ENCODE results near the gene DEAF1. TPM values are rescaled to one million over a fixed set of nuclear protein-coding genes. Genes with fewer than 3 reads are reported as not detected.

Gene DEAF1
- total RNA-seq, 1 donor from 2014 or later, result 36.9 TPM

DNA sequence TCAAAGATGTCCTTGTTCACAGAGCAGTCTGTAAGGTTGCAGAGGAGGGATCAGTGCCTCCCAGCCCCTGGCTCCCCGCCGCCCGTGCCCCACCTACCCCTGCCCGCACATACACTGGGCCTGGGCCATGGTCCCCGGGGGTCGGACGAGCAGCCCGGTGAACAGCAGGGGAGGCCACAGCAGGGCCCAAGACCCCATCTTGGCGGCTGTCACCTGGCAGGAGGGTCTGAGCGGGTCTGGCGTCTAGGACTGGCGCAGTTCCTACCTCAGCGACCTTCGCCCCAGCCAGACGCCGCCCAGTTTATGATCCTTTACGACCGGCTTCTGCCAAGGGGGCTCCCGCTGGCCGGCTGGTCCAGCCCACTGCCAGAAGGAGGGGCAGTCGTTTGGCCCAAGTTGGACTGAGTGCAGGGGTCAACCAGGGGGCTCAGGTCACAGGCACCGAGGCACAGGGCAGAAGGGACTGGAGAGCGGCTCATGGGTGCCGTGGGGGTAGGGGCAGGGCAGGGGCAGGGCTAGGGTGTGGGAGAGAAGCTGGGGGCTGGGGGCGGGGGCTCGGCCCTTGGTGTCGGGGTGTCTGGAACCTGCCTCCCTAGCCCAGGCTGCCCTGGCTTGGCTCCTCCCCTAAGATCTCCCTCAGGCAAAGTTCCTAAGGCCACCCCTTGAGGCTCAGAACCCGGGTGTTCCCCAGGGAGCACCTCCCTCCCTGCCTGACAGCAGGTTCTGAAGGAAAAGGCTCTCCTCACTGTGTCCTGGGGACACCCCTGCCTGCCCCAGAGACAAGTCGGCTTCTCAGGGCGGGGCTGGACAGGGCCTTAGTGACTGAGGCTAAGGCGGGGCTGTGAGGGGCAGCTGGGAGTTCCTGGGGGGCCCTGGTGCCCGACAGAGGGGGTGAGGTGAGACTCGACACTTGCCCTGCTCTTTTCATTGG is 70.1 kb downstream of the DEAF1 start, which contains the start of gene CDHR5:
CDHR5 (minus strand) TSS at position 251 of the 931 bp plus-strand sequence; CDS start at position 198, 53 bp downstream.
- no peak for DNase-seq (ENCODE audit: low spot score)

DNA sequence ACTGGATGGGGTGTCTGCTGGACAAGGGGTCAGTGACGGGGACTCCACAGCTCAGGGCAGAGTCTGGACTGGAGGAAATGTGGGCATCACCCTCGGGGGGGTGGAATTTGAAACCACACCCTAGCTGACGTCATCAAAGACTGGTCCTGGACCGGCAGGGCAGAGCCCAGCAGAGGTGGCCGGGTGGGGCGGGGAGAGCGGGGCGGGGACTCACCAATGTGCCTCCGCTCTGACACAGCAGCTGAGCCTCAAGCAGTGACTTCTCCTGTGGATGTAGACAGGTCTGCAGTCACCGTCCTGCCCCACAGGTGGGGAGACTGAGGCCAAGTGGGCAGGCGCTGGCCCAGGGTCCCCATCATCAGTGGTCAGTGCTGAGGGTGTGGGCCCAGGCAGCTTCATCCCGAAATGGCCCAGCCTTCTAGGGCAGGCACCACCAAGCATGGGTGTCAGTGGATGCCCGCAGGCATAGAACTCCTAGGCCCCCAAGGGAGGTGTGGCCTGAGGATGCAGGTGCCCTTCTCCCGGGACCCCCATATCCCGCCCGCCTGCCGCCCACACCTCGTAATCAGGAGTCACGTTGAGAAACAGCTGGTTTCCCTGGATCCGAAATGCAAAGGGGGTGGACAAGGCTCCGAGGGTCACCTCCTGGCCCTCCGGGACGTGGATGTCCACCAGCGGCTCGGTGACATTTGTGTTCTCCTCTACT is 70.9 kb downstream of the DEAF1 start:
- DNase-seq (ENCODE audit: low spot score), result no peak

DNA sequence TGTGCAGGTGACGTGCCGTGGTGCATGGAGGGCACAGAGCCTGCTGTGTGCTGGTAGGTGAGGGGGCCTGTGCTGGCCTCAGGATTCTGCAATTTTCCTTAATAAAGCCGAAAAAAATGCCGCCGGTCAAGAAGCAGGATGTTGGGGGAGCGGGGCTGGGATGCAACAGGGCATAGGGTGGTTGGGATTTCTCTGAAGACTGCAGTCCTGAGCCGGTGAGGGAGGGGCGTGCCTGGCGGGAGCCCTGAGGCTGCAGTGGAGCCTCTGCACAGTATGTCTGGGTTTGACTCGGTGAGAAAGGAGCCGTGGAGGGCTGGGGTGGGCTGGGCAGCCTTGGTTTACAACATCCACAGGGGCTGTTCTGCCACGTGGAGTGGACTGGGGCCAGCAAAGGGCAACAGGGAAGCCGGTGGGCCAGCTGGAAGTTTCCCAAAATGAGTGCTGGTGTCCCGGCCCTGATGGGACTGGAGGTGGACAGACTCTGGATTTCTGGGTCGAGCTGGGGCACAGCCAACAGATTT is 71.6 kb downstream of the DEAF1 start:
- no peak for DNase-seq (ENCODE audit: low spot score)

DNA sequence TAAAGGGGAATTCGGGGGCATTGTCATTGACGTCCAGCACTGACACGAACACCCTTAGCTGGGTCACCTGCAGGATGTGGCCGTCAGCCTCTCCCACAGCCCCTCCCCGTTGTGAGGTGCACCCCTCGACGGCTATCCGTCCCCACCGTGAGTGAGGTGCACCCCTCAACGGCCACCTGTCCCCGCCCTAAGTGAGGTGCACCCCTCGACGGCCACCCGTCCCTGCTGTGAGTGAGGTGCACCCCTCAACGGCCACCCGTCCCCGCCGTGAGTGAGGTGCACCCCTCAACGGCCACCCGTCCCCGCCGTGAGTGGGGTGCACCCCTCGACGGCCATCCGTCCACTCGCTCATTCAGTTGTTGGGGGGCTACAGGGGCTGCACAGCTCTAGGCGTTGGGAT is 73.2 kb downstream of the DEAF1 start:
- DNase-seq (ENCODE audit: low spot score), result no peak

DNA sequence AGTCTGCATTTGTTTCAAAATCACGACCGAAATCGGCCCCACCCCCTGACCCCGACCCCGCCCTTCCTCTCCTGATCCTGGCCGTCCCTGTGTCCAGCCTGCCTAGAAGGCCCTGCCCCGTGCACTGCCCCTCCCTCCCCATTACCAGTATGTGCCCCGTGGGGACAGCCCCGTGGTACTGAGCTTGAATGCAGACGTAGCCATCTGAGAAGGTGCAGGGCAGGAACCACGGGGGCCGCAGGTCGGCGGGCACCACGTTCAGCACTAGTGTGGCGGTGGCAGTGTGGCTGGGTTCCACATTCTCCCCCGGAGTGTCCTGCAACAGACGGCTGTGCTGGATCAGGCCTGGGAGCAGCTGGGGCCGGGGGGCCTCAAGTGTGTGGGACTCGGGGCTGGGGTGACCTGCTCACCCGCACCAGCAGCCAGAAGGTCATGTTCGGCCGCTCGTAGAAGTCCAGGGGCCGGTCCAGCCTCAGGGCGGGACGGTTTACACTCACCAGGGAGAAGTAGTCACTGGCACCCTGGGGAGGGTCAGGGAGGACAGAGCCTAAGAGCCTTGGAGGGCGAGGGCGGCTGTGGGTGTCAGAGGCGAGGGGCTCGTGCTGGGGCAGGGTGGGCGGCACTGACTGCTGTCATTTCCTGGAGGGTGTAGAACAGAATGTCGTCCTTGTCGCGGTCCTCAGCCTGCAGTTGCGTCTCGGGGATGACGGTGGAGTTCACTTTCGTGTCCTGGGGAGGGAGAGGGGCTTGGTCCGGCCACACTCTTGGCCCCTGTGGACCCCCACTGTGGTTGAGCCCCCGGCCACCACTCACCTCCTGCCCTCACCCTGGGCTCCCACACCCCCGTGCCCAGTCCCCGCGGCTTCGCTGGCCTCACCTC is 73.8 kb downstream of the DEAF1 start:
- no peak for DNase-seq (ENCODE audit: low spot score)

DNA sequence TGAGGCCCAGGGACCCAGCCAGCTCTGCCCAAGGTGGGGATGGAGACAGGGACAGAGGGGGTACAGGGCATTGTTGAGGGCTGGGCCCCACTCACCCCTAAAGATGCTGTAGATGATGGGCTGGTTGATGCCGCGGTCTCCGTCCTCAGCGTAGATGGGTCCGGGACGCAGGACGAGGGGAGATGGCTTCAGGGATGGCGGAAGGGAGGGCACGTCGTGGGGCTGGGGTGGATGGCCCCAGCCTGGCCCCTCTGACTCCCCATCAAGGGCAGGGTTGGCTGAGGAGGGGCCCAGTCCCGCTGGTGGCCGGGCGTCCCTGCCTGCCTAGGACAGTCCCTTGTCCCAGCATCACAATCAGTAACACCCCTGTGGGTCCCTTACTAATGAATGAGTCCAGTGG is 74.8 kb downstream of the DEAF1 start:
- no peak for DNase-seq (ENCODE audit: low spot score)

DNA sequence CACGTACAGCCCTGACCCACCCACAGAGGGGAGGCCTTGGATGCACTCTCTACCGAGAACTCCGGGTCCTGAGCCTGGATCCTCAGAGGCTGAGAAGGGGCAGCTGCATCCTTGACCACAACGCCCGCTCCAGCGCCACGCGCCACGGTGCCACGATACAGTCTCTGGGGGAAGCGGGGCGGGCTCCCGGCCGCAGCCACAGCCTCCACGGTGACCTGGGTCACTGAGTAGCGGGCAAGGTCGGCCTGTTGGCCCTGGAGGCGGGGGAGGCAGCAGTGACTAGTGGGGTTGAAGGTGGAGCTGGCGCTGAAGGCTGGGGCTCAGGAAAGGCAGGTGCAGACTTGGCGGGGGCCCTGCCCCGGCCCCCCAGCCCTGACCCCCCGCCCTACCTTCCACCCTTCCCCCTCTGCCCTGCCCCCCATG is 75.4 kb downstream of the DEAF1 start:
- DNase-seq (ENCODE audit: low spot score), result no peak

DNA sequence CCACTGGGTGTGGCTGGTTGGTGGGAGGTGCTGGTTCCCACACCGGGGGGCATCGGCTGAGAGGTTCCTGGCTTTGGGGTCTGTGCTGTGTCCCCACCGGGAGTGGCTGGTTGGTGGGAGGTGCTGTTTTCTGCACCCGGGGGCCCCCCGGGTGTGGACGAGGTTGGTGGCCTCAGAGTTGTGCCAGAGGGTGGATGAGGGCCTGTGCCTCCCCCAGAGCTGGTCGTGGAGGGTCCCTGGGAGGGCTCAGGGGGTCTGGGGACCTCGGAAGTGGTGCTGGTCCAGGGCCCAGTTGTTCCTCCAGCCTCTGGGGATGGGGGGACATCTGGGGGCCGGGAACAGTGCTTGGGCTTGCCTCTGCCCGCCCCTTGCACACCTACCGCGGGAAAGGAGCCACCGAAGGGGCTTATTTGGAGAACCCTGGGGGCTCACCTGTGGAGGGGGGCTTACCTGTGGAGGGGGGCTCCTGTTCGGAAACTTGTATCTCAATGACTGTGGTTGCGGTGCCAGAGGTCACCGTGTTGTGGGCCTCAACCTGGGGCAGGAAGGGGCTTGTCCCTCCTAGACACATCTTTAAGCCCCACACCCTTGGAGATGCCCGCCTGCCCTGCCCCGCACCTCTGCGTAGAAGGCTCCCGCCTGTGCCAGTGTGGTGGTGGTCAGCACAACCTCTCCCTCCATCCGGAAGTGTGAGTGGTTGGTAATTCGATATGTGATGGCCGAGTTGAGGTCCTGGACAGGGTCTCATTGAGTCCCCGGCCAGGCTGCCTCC is 76.0 kb downstream of the DEAF1 start:
- no peak for DNase-seq (ENCODE audit: low spot score)

DNA sequence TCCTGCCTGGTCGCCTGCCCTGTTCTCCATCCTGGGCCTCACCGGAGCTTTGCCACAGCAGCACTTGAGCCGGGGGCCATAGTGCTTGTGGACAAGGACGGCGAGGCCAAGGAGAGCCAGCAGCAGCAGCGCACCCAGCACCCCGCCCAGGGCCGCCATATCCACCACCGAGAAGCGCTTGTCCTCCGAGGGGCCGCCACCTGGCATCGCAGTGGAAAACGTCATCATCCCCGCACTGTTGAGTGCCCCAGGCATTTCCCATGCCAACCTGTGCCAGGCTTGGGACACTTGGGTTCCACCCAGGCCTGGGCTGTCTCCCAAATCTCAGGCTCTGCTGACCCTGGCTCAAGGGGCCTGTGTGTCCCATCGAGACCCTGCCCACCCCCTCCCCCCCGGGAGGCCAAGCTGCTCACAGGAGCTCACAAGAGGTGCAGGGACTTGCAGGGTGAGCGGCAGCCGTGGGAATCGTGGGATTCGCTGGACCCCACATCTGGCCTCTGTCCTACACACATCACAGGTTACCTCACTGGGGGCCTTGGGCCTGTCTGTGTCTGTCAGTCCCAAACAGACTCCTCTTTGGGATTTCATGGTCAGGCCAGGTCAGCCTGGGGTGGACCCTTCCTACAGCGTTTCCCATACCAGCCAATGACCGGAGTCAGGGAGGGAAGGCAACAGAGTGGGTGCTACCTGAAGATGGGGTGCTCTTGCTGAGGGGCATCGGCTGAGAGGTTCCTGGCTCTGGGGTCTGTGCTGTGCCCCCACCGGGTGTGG is 76.9 kb downstream of the DEAF1 start:
- DNase-seq (ENCODE audit: low spot score), result no peak

DNA sequence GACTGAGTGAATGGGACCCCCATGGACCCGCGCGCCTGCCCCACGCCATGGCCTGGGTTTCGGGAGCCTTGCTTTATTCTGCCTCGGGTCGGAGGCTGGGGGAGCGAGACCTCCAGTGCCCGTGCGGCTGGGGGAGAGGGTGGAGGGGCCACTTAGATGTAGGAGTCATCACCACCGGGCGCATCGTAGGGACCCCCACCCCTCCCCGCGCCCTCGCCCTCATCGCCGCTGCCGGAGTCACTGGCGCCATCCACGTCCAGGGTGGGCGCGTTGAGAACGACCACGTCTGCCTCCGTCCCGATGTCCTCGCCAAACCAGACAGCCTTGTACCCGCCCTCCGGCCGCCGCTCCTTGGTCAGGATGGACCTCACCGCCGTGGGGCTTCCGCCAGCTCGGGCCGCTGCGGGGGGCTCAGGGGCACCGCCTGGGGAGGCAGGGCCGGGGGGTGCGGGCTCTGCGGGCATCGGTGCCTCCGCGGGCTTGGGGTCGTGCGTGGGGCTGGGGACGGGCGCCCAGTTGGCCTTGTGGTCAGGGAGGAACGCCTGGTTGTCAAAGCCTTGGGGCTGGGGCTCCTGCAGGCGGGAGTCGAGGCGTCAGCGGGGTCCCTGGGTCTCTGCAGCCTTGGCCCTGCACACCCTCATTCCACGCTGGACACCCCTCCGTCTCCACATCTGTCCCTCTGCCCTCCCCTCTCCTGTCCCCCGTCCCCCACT is 77.7 kb downstream of the DEAF1 start:
- DNase-seq (ENCODE audit: low spot score), result no peak

DNA sequence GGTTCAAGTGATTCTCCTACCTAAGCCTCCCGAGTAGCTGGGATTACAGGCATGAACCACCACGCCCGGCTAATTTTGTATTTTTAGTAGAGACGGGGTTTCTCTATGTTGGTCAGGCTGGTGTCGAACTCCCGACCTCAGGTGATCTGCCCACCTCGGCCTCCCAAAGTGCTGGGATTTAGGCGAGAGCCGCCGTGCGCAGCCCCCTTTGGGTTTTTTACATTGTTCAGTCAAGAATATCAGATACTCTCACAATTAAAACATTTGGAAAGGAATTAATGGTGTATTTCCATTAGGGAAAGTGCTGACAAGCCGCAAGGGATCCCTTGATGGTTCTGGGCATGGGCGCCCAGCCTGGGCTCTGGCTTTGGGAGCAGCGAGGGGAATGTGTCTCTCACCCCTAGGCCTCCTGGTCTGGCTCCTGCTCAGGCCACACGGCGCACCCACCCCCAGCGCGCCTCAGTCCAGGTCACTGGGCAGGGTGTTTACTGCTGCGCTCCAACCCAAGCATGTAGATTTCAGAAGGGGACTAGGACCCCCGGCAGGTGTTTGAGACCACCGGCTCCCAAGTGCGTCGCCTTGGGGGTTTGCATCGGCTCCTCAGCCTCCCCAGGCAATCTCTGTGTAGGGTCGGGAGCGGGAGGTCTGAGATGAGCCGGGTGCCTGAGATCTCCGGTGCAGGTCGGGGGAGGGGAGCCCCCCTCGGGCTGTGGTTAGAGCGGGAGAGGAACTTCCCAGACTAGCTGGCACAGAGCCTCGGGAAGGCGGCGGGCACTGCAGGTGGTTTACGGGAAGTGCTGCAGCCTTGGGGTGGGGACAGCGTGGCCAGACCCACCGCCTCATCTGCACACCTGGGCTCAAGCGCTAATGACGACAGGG is 78.5 kb downstream of the DEAF1 start:
- no peak for DNase-seq (ENCODE audit: low spot score)

DNA sequence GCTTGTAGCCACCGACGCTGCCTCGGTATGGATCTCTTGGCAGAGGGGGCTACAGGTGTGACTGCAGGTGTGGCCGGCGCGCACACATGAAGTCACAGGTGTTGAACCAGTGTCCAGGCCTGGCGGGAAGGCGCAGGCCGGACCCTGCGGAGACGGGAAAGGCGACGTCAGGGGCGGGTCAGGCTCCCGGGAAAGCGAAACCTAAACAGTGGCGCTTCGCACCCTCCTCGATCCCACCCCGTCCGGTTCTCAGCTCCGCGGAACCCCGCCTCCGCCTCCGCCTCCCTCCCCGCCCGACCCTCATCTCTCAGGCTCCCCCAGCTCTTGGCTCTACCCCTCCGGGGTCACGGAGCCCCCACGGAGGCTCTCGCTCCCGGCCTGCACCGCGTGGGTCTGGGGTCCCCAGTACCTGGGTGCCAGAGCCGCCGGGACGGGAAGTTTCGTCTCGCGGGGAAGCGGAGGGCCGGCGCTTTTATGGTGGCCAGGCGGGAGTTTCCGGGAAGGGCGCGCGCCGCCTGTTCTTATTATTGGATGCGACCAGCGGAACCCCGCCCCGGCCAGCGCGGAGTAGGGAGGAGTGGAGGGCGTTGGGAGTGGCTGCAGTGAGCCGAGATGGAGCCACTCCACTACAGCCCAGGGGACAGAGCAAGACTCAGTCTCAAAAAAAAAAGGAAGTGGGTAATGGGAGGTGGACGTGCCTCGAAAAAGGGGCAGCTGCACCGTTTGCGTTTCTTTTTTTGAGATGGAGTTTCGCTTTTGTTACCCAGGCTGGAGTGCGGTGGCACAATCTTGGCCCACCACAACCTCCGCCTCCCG is 79.3 kb downstream of the DEAF1 start, which contains the start of gene IRF7:
IRF7 (minus strand) TSS at position 447 of the 816 bp plus-strand sequence. CDS start 586 bp downstream, outside the sequence.
- DNase-seq (ENCODE audit: low spot score), result peak; percentile 96

DNA sequence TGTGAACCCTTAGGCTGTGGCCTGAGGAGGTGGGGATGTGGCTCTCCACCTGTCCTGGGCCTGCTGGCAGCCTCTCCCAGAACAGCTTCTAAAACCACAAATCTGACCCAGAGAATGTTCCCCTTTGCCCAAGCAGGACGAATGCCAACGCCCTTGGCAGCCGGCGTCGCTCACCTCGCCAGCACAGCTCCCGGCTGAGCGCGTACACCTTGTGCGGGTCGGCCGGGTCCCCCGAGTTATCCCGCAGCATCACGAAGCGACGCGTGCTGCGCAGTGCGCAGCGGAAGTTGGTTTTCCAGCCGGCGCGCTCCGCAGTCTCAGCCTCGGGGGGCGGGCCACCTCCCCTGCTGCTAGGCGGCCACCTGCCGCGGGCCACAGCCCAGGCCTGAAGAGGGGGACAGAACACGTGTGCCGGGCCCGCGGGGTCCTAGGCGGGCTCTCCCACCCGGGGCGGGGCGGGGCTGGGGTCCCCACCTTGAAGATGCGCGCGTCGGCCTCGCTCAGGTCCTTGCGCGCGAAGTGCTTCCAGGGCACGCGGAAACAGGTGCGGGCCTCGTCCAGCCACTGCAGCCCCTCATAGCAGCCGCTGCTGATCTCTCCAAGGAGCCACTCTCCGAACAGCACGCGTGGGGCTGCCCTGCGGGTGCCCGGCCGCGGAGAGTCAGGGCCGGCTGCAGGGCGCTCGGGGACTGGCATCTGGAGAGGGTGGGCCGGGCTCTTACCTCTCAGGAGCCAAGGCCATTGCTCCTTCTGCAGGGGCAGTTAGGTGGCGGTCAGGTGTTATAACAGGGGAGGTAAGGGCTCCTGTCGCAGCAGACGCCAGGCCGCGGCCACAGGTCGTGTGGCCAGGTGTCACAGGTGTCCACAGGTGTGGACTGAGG is 80.2 kb downstream of the DEAF1 start:
- DNase-seq (ENCODE audit: low spot score), result peak; percentile 75

DNA sequence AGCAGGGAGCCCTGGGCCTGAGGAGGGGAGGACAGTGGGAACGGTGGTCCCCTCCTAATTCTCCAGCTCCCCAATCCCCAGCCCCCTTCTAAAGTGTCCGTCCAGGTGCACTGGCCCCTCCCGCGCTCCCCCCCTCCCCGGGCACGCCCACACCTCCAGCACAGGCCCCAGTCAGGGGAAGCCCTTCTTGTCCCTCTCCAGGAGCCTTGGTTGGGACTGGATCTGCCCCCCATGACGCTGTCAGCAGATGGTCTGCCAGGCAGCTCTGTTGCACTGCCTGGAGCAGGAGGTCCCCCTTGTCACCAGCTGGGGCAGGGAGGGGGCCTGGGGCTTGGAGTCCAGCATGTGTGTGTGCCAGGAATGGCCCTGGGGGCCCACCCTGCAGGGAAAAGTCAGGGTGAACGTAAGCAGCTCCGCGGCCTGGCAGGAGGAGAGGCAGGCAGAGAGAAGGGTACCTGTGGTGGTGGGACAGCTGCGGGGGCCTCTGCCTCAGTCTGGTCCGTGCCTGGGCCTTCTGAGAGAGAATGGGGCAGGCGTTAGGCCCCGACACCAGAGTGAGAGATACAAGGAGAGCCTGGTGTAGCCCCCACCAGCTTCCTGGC is 80.9 kb downstream of the DEAF1 start:
- DNase-seq (ENCODE audit: low spot score), result no peak

DNA sequence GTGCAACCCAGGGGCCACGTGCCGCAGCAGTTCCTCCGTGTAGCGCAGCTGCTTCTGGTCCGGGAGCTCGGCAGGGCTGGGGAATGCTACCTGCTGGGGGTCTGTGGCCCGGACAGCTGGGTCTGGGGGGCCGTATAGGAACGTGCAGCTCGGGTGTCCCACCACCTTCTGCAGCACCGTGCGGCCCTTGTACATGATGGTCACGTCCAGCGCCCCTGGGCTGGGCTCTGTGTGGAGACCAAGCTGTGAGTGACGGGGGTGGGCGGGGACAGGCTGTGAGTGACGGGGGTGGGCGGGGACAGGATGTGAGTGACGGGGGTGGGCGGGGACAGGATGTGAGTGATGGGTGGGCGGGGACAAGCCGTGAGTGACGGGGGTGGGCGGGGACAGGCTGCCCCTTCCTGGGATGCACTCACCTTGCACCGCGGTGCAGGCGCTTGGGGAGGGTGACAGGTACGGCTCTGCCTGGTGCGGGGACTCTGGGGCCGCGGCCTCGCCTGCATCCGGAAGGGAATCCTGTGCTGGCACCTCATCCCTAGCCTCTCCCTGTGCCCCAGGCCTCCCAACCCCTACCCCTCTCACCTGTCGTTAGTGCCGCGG is 81.6 kb downstream of the DEAF1 start:
- peak; percentile 73 for DNase-seq (ENCODE audit: low spot score)

DNA sequence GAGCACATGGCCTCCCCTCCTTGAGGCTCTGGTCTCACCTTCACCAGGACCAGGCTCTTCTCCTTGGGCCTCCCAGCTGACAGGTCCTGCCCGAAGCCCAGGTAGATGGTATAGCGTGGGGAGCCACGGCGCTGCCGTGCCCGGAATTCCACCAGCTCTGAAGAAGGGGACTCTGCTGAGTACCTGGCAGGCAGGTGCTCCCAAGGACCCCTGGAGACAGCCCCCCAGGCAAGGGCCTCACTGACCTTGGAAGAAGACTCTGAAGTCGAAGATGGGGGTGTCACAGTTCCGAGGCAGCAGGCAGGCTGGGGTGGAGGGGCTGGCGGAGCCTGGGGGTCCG is 82.1 kb downstream of the DEAF1 start:
- no peak for DNase-seq (ENCODE audit: low spot score)

Measured in ureter (tissue), 1 donor.